ENCODE results near the gene ADGRD1.

The ADGRD1 gene

DNA sequence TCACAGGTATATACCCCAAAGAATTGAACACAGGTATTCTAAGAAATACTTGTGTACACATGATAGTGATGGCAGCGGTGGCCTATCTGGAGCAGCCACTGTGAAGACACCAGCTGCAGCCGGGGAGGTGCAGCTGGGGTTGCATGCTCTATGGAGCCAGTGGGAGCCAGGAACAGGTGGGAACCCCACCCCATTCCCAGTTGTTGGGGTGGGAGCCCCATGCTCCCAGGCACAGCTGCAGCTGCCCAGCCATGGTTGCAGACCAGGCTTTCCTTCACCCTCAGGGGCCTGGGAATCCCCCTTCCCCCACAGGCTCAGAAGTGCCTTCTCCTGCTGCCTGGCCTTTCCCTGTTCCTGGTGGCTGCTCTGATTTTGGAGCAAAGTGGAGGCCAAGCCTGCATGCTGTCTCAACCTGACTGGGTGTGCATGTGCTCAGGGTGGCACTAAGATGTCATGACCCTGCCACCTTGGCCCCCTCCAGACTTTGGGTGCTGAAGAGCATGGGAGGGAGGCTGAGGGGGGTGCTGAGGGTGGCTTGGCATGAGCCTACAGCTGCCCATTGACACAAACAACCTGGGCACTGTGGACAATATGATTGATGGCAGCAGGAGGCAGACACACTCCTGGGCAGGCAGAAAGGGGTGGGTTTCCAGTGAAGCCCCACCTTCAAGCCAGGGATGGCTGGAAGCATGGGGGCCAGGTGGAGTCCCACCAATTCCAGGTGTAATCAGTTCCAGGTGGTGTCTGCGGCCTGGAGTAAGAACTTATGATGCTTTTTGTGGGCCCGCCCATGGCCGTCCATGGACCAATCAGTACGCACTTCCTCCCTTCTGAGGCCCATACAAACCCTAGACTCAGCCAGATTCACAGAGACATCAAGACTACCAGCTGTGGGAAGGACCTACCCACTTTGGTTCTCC is 234.7 kb downstream of the ADGRD1 start:
- TF ChIP-seq, protein P1, sequence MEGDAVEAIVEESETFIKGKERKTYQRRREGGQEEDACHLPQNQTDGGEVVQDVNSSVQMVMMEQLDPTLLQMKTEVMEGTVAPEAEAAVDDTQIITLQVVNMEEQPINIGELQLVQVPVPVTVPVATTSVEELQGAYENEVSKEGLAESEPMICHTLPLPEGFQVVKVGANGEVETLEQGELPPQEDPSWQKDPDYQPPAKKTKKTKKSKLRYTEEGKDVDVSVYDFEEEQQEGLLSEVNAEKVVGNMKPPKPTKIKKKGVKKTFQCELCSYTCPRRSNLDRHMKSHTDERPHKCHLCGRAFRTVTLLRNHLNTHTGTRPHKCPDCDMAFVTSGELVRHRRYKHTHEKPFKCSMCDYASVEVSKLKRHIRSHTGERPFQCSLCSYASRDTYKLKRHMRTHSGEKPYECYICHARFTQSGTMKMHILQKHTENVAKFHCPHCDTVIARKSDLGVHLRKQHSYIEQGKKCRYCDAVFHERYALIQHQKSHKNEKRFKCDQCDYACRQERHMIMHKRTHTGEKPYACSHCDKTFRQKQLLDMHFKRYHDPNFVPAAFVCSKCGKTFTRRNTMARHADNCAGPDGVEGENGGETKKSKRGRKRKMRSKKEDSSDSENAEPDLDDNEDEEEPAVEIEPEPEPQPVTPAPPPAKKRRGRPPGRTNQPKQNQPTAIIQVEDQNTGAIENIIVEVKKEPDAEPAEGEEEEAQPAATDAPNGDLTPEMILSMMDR (IDR thresholded peaks at IDR 0.05; ENCODE audit: borderline replicate concordance, extremely low read depth, low read length, poor library complexity, severe bottlenecking), result no peak
- TF ChIP-seq EZH2 (IDR thresholded peaks at IDR 0.05; ENCODE audit: borderline replicate concordance, low read depth, low read length, severe bottlenecking), result no peak
- ATAC-seq (ENCODE audit: insufficient read depth, low read depth), result no peak

DNA sequence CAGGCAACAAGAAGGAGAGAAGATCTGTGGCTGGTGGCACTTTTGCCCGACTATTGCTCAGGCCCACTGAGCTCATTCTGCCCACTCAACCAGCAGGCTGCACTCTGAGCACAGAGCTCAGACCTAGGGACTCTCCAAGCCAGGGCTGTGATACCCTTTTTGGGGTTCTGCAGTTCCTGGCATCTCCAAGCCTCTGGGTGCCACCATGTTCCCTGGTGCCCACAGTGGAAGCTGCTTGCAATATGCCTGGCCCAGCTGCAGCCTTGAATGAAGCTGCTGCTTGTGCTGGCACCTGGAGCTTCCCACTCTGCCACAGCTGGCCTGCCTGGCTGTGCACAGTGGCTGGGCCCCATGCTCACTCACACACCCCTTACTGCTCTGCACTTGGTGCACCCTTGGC is 236.1 kb downstream of the ADGRD1 start:
- Histone ChIP-seq H3K27me3 (ENCODE audit: insufficient read depth, low read length, poor library complexity) (no peaks in the 10 kb centered on the region), H3K4me1 (ENCODE audit: insufficient read depth, low read length) (no peaks in the 10 kb centered on the region), H3K4me3 (ENCODE audit: low read depth in 1 of 2, low read length in 2 of 2) (no peak overlapping the region), H3K36me3 (ENCODE audit: insufficient read depth, low read length) (no peaks in the 10 kb centered on the region), H3K9me3 (ENCODE audit: insufficient read depth, low read length, severe bottlenecking) (peaks cover 2% of the 10 kb centered on the region), H3K9ac (ENCODE audit: low read depth, low read length) (no peak overlapping the region), H3K79me2 (ENCODE audit: insufficient read depth, low read length) (no peaks in the 10 kb centered on the region), H3K27ac (ENCODE audit: low read length) (no peak overlapping the region), H3K4me2 (ENCODE audit: insufficient read depth, low read length) (no peak overlapping the region), H2AFZ (ENCODE audit: low read depth, low read length) (no peak overlapping the region), H4K20me1 (ENCODE audit: insufficient read depth, low read length) (no peaks in the 10 kb centered on the region)
- ATAC-seq (ENCODE audit: insufficient read depth, low read depth) (no peak), DNase-seq (no peak)
- TF ChIP-seq EZH2 (IDR thresholded peaks at IDR 0.05; ENCODE audit: borderline replicate concordance, low read depth, low read length, severe bottlenecking), result no peak
- TF ChIP-seq, protein P1 (IDR thresholded peaks at IDR 0.05; ENCODE audit: borderline replicate concordance, extremely low read depth, low read length, poor library complexity, severe bottlenecking), result no peak

More for the DNA sequence above, 234.7 kb downstream of the ADGRD1 start:
- Histone ChIP-seq H3K27ac (ENCODE audit: low read length) (no peak overlapping the region), H4K20me1 (ENCODE audit: insufficient read depth, low read length) (no peaks in the 10 kb centered on the region), H3K4me2 (ENCODE audit: insufficient read depth, low read length) (no peak overlapping the region), H3K4me1 (ENCODE audit: insufficient read depth, low read length) (no peaks in the 10 kb centered on the region), H3K36me3 (ENCODE audit: insufficient read depth, low read length) (no peaks in the 10 kb centered on the region), H3K9ac (ENCODE audit: low read depth, low read length) (no peak overlapping the region), H2AFZ (ENCODE audit: low read depth, low read length) (no peak overlapping the region), H3K79me2 (ENCODE audit: insufficient read depth, low read length) (no peaks in the 10 kb centered on the region), H3K27me3 (ENCODE audit: insufficient read depth, low read length, poor library complexity) (no peaks in the 10 kb centered on the region), H3K9me3 (ENCODE audit: insufficient read depth, low read length, severe bottlenecking) (peaks cover 7% of the 10 kb centered on the region), H3K4me3 (ENCODE audit: low read depth in 1 of 2, low read length in 2 of 2) (no peak overlapping the region)
- DNase-seq, result no peak

DNA sequence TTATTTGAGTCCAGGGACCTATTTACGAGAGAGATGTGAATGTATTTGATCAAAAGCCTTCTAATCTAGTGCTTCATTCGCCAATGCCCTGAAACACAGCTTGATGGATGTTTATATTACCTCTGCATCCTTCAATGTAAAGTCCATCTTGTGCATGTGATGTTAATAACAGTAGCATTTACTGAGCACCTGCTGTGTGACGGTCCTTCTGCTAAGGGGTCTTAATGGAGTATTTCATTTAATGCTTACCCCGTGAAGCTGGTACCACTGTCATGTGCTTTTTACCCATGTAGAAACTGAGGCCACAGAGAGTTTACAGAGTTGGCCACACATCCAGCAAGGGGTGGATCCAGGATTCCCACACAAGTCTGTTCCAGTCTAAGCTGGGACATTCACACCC is 237.3 kb downstream of the ADGRD1 start:
- no peaks in the 10 kb centered on the region for H3K4me1 ChIP-seq (ENCODE audit: insufficient read depth, low read length)
- no peak overlapping the region for H3K4me2 ChIP-seq (ENCODE audit: insufficient read depth, low read length)
- H3K4me3 ChIP-seq (ENCODE audit: low read depth in 1 of 2, low read length in 2 of 2), result no peak overlapping the region
- H3K27me3 ChIP-seq (ENCODE audit: insufficient read depth, low read length, poor library complexity), result no peaks in the 10 kb centered on the region
- ATAC-seq (ENCODE audit: insufficient read depth, low read depth), result no peak
- no peaks in the 10 kb centered on the region for H3K36me3 ChIP-seq (ENCODE audit: insufficient read depth, low read length)
- no peaks in the 10 kb centered on the region for H4K20me1 ChIP-seq (ENCODE audit: insufficient read depth, low read length)
- H2AFZ ChIP-seq (ENCODE audit: low read depth, low read length), result no peak overlapping the region
- no peak overlapping the region for H3K27ac ChIP-seq (ENCODE audit: low read length)
- DNase-seq, result no peak
- no peaks in the 10 kb centered on the region for H3K79me2 ChIP-seq (ENCODE audit: insufficient read depth, low read length)
- H3K9me3 ChIP-seq (ENCODE audit: insufficient read depth, low read length, severe bottlenecking), result peaks cover 2% of the 10 kb centered on the region
- H3K9ac ChIP-seq (ENCODE audit: low read depth, low read length), result no peak overlapping the region
- no peak for TF ChIP-seq EZH2 (IDR thresholded peaks at IDR 0.05; ENCODE audit: borderline replicate concordance, low read depth, low read length, severe bottlenecking)
- TF ChIP-seq, protein P1 (IDR thresholded peaks at IDR 0.05; ENCODE audit: borderline replicate concordance, extremely low read depth, low read length, poor library complexity, severe bottlenecking), result no peak

Measured in DND-41 (cell line).